CD14-positive monocyte (primary cell): ENCODE measurements around the gene APOB. TPM values are rescaled to one million over a fixed set of nuclear protein-coding genes. Genes with fewer than 3 reads are reported as not detected.

Source experiments
- DNase-seq, 3 donors: peaks; one replicate each; pipeline ENCODE4 v3.0.0-alpha.2; 2011 to 2022
- H2AFZ ChIP-seq: 2 replicates; pipeline ENCODE4 v1.6.0; 2012; ENCODE audit warnings: mild to moderate bottlenecking, low read depth, low read length, inconsistent platforms; ENCODE audit not compliant: insufficient read depth, poor library complexity, severe bottlenecking
- H3K27ac ChIP-seq, 2 donors: 1 replicate in 1 of 2; 2 replicates in 1 of 2; pipeline ENCODE4 v1.5.1; 2012 to 2013; ENCODE audit warnings: low read length in 2 of 2, control low read depth in 1 of 2, inconsistent platforms in 1 of 2, low read depth in 1 of 2, mild to moderate bottlenecking in 1 of 2
- H3K27me3 ChIP-seq, 2 donors: one replicate each; pipeline versions ENCODE4 v1.6.0 to v1.6.1; 2011 to 2013; ENCODE audit warnings: low read length in 2 of 2; ENCODE audit not compliant: control insufficient read depth in 2 of 2, insufficient read depth in 2 of 2
- H3K36me3 ChIP-seq, 2 donors: replicated peaks in 1 of 2; 1 replicate in 1 of 2; 2 replicates in 1 of 2; pipeline versions ENCODE4 v1.5.1 to v1.6.1; 2012 to 2013; ENCODE audit warnings: low read length in 2 of 2, control low read depth in 1 of 2, inconsistent platforms in 1 of 2, mild to moderate bottlenecking in 1 of 2; ENCODE audit not compliant: insufficient read depth in 2 of 2, control insufficient read depth in 1 of 2
- H3K4me1 ChIP-seq, 2 donors: 1 replicate in 1 of 2; 2 replicates in 1 of 2; pipeline versions ENCODE4 v1.5.1 to v1.6.1; 2012 to 2013; ENCODE audit warnings: low read length in 2 of 2, control low read depth in 1 of 2, inconsistent platforms in 1 of 2, mild to moderate bottlenecking in 1 of 2, moderate library complexity in 1 of 2; ENCODE audit not compliant: insufficient read depth in 2 of 2, control insufficient read depth in 1 of 2
- H3K4me2 ChIP-seq: replicated peaks from 2 replicates; pipeline ENCODE3; 2012; ENCODE audit warnings: low read length, moderate library complexity, mild to moderate bottlenecking; ENCODE audit not compliant: poor library complexity, severe bottlenecking; ENCODE audit errors: extremely low read depth
- H3K4me3 ChIP-seq, 3 experiments: fragments of 200-600 bp in 1 of 3; sonication (generic) in 1 of 3; replicated peaks in 1 of 3; 1 replicate in 2 of 3; 2 replicates in 1 of 3; pipeline ENCODE4 v1.5.1; 2011 to 2013; ENCODE audit warnings: low read length in 3 of 3, mild to moderate bottlenecking in 3 of 3, control low read depth in 2 of 3, low read depth in 2 of 3, inconsistent platforms in 1 of 3, moderate library complexity in 1 of 3
- H3K79me2 ChIP-seq: 2 replicates; pipeline ENCODE4 v1.6.0; 2012; ENCODE audit warnings: mild to moderate bottlenecking, control low read depth, inconsistent platforms, low read length, moderate library complexity; ENCODE audit not compliant: insufficient read depth
- H3K9ac ChIP-seq: 2 replicates; pipeline ENCODE4 v1.6.0; 2017; ENCODE audit warnings: low read length, mild to moderate bottlenecking; ENCODE audit not compliant: insufficient read depth, poor library complexity, severe bottlenecking
- H3K9me3 ChIP-seq, 2 donors: replicated peaks in 1 of 2; 1 replicate in 1 of 2; 2 replicates in 1 of 2; pipeline versions ENCODE4 v1.5.1 to v1.6.1; 2012 to 2013; ENCODE audit warnings: low read length in 2 of 2, control low read depth in 1 of 2; ENCODE audit not compliant: control insufficient read depth in 1 of 2, insufficient read depth in 1 of 2
- H4K20me1 ChIP-seq: 2 replicates; pipeline ENCODE4 v1.6.0; 2012; ENCODE audit warnings: mild to moderate bottlenecking, low read length, control low read depth, moderate library complexity; ENCODE audit not compliant: insufficient read depth
- H3K27ac Mint-ChIP-seq, 7 donors: one replicate each; pipeline ENCODE4 v1.8.0; 2020; ENCODE audit warnings: mild to moderate bottlenecking in 7 of 7, mixed read lengths in 7 of 7, moderate library complexity in 6 of 7, inconsistent platforms in 2 of 7
- H3K27me3 Mint-ChIP-seq, 3 donors: one replicate each; pipeline ENCODE4 v1.8.0; 2021 to 2022; ENCODE audit warnings: low read depth in 3 of 3, mild to moderate bottlenecking in 3 of 3, mixed read lengths in 3 of 3, moderate library complexity in 3 of 3, inconsistent platforms in 1 of 3
- H3K36me3 Mint-ChIP-seq, 2 donors: one replicate each; pipeline ENCODE4 v1.8.0; 2020; ENCODE audit warnings: mixed read lengths in 2 of 2, inconsistent platforms in 1 of 2, mild to moderate bottlenecking in 1 of 2
- H3K4me1 Mint-ChIP-seq: one replicate; pipeline ENCODE4 v1.8.0; 2020; ENCODE audit warnings: mild to moderate bottlenecking, mixed read lengths
- H3K4me3 Mint-ChIP-seq, 2 donors: one replicate each; pipeline ENCODE4 v1.8.0; 2020; ENCODE audit warnings: mild to moderate bottlenecking in 2 of 2, mixed read lengths in 2 of 2, moderate library complexity in 1 of 2
- H3K9me3 Mint-ChIP-seq, 7 donors: one replicate each; pipeline ENCODE4 v1.8.0; 2020 to 2022; ENCODE audit warnings: mixed read lengths in 7 of 7, mild to moderate bottlenecking in 6 of 7, moderate library complexity in 6 of 7, inconsistent platforms in 2 of 7
- WGBS: methylation state at CpG from one replicate; pipeline ENCODE4 v1.1.5; 2013; ENCODE audit warnings: missing lambda C conversion rate; ENCODE audit not compliant: insufficient coverage; 5-methylcytosine and 5-hydroxymethylcytosine counted together
- intact Hi-C, 2 donors: fragments of 100-400 bp; cut with micrococcal nuclease; formaldehyde crosslinking; loops; one replicate each; pipeline versions ENCODE4 v1.15.0 to v1.15.1; 2023
- polyA plus RNA-seq, 3 donors: library from polyadenylated mRNA; depleted of rRNA in 1 of 3; unstranded in 2 of 3; stranded (reverse) in 1 of 3; fragments of 300-500 nt in 2 of 3; fragments of >200 nt in 1 of 3; fragmentation: Illumina TruSeq in 2 of 3; gene quantifications; 1 replicate in 2 of 3; 2 replicates in 1 of 3; pipeline ENCODE4 v1.2.3, GENCODE V29; 2012 to 2021
- TF ChIP-seq, protein P1 (sequence below): fragments of 200-600 bp; IDR thresholded peaks from one replicate; pipeline ENCODE4 v1.8.0; 2022; ENCODE audit warnings: antibody characterized with exemption, mild to moderate bottlenecking

The APOB gene
- polyA plus RNA-seq, 3 donors: 0.02 TPM; not detected in 2

DNA sequence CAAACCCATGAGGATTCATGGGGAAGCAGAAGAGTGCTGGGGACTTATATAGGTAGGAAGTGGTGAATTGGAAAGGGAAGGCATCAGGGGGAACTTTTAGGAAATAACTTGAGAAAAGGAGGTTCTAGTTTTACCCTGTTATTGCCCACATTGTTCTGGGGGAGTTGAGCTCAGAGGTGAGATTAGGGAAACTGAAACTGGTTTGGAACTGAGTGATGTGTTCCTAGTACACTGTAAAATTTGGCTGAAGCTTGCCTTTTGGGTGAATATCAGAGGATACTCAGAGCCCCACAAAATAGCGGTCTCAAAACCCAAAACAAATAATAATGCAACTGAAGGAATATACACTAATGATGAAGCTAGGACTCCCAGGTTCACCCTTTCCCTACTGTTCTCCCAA lies 39.6 kb upstream of the APOB start:
- no peak overlapping the region for H2AFZ ChIP-seq
- H3K4me1 Mint-ChIP-seq: no peaks in the 10 kb centered on the region
- no peak overlapping the region for H3K4me3 Mint-ChIP-seq
- no peak for DNase-seq
- intact Hi-C loops: no loop called here
- peaks cover 0 to 3% of the 10 kb centered on the region in 2 donors for H3K9me3 ChIP-seq
- H3K9ac ChIP-seq: no peak overlapping the region
- no peak overlapping the region for H3K4me2 ChIP-seq
- WGBS: no CpG with 5 or more reads among the region's 1 CpG
- no peak overlapping the region for H3K27ac Mint-ChIP-seq
- H3K4me3 ChIP-seq: no peak overlapping the region
- H4K20me1 ChIP-seq: no peaks in the 10 kb centered on the region
- no peaks in the 10 kb centered on the region for H3K4me1 ChIP-seq
- H3K36me3 ChIP-seq: no peaks in the 10 kb centered on the region
- peaks cover 0 to 8% (median 4%) of the 10 kb centered on the region in 7 donors for H3K9me3 Mint-ChIP-seq
- H3K36me3 Mint-ChIP-seq: no peaks in the 10 kb centered on the region
- TF ChIP-seq, protein P1, sequence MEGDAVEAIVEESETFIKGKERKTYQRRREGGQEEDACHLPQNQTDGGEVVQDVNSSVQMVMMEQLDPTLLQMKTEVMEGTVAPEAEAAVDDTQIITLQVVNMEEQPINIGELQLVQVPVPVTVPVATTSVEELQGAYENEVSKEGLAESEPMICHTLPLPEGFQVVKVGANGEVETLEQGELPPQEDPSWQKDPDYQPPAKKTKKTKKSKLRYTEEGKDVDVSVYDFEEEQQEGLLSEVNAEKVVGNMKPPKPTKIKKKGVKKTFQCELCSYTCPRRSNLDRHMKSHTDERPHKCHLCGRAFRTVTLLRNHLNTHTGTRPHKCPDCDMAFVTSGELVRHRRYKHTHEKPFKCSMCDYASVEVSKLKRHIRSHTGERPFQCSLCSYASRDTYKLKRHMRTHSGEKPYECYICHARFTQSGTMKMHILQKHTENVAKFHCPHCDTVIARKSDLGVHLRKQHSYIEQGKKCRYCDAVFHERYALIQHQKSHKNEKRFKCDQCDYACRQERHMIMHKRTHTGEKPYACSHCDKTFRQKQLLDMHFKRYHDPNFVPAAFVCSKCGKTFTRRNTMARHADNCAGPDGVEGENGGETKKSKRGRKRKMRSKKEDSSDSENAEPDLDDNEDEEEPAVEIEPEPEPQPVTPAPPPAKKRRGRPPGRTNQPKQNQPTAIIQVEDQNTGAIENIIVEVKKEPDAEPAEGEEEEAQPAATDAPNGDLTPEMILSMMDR: no peak
- no peak overlapping the region for H3K27ac ChIP-seq
- H3K27me3 ChIP-seq: no peaks in the 10 kb centered on the region
- H3K27me3 Mint-ChIP-seq: no peaks in the 10 kb centered on the region
- H3K79me2 ChIP-seq: no peaks in the 10 kb centered on the region

DNA sequence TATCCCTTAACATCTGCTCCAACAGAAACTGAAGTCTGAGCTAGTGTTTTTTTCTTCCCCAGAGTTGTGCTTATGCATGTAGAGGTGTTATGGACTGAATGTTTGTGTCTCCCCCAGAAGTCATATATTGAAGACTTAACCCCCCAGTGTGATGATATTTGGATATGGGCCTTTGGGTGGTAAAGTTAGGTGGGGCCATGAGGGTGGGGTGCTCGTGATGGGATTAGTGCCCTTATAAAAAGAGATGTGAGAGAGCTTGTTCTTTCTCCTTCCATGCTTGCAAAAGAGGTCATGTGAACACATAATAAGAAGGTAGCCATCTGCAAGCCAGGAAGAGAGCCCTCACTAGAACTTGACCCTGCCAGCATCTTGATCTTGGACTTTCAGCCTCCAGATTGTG lies 34.4 kb upstream of the APOB start:
- H3K27me3 Mint-ChIP-seq: peaks cover 0 to 4% (median 0%) of the 10 kb centered on the region in 3 donors
- Histone ChIP-seq H3K27ac (no peak overlapping the region), H2AFZ (no peak overlapping the region), H3K79me2 (no peaks in the 10 kb centered on the region), H3K4me2 (no peak overlapping the region), H4K20me1 (no peaks in the 10 kb centered on the region), H3K27me3 (no peaks in the 10 kb centered on the region), H3K4me1 (no peaks in the 10 kb centered on the region), H3K9ac (no peak overlapping the region), H3K4me3 (no peak overlapping the region), H3K36me3 (no peaks in the 10 kb centered on the region), H3K9me3 (peaks cover 0 to 3% of the 10 kb centered on the region in 2 donors)
- no peak for DNase-seq
- H3K4me3 Mint-ChIP-seq: no peak overlapping the region
- H3K4me1 Mint-ChIP-seq: no peaks in the 10 kb centered on the region
- TF ChIP-seq, protein P1: no peak
- intact Hi-C loops: no loop called here
- peaks cover 0 to 8% (median 2%) of the 10 kb centered on the region in 7 donors for H3K9me3 Mint-ChIP-seq
- no peaks in the 10 kb centered on the region for H3K36me3 Mint-ChIP-seq
- WGBS: 50% methylated on average over 1 of the region's 1 CpG
- no peak overlapping the region for H3K27ac Mint-ChIP-seq
